Upper lobe of right lung (tissue), 1 donor: ENCODE results near the gene FERMT3. TPM values are rescaled to one million over a fixed set of nuclear protein-coding genes. Genes with fewer than 3 reads are reported as not detected.
A peak's percentile ranks its signal among the peaks of the same experiment; 100 is the strongest.

Experiments
- ATAC-seq: fragments of 200-7000 bp; cut with Tn5 transposase; one replicate; pipeline ENCODE4 v1.9.1; 2020; ENCODE audit warnings: mild to moderate bottlenecking, moderate library complexity
- DNase-seq: peaks from one replicate; pipeline ENCODE4 v3.0.0-alpha.2; 2020
- H3K27ac ChIP-seq: fragments of 200-600 bp; one replicate; pipeline ENCODE4 v1.8.0; 2022
- H3K27me3 ChIP-seq: fragments of 200-600 bp; one replicate; pipeline ENCODE4 v1.8.0; 2022; ENCODE audit warnings: mild to moderate bottlenecking
- H3K36me3 ChIP-seq: fragments of 200-600 bp; one replicate; pipeline ENCODE4 v1.8.0; 2022
- H3K4me1 ChIP-seq: fragments of 200-600 bp; one replicate; pipeline ENCODE4 v1.8.0; 2022
- H3K4me3 ChIP-seq: fragments of 200-600 bp; one replicate; pipeline ENCODE4 v1.8.0; 2022; ENCODE audit warnings: mild to moderate bottlenecking
- H3K9me3 ChIP-seq: fragments of 200-600 bp; one replicate; pipeline ENCODE4 v1.8.0; 2022
- CTCF ChIP-seq: fragments of 200-600 bp; IDR thresholded peaks from one replicate; pipeline ENCODE4 v1.8.0; 2022; ENCODE audit warnings: antibody characterized with exemption
- intact Hi-C: fragments of 100-400 bp; cut with DNase I; formaldehyde crosslinking; loops from one replicate; pipeline ENCODE4 v1.11.0; 2022
- total RNA-seq: library from RNA; stranded (reverse); fragmentation: NEBNext Ultra II Directional; extraction: Animal tissue kit (Norgen Biotek cat#: 25700); gene quantifications from one replicate; pipeline ENCODE4 v1.2.1, GENCODE V29; 2021
- donor health status: DM: no; HTN: yes; CAD: no; lungs with severe emphysema.

The FERMT3 gene
- total RNA-seq, 1 donor from 2014 or later = 73.1 TPM

GRCh38 chr11:64204080-64204440 lies 2.5 kb upstream of the FERMT3 start:
- ATAC-seq (no peak), DNase-seq (no peak)
- intact Hi-C loops = loop anchor here (5.0 kb wide), 1 partner anchor 98 kb away; the partner anchor contains the start of gene CATSPERZ
- H3K4me3 ChIP-seq = no peak overlapping the region
- peaks cover 47% of the 10 kb centered on the region for H3K4me1 ChIP-seq
- H3K27me3 ChIP-seq = no peaks in the 10 kb centered on the region
- TF ChIP-seq CTCF = no peak
- no peaks in the 10 kb centered on the region for H3K9me3 ChIP-seq
- H3K27ac ChIP-seq = no peak overlapping the region
- H3K36me3 ChIP-seq = peaks cover 53% of the 10 kb centered on the region

- intact Hi-C loops = loop anchor here (5.0 kb wide), 1 partner anchor 98 kb away; the partner anchor contains the start of gene CATSPERZ
- H3K9me3 ChIP-seq = no peaks in the 10 kb centered on the region
- H3K4me3 ChIP-seq = no peak overlapping the region
- peak; percentile 90 for DNase-seq
- no peaks in the 10 kb centered on the region for H3K27me3 ChIP-seq
- peaks cover 47% of the 10 kb centered on the region for H3K4me1 ChIP-seq
- TF ChIP-seq CTCF = peak; percentile 76
- ATAC-seq = peak; percentile 76
- H3K36me3 ChIP-seq = peaks cover 48% of the 10 kb centered on the region
- H3K27ac ChIP-seq = no peak overlapping the region
These were observed 2.0 kb upstream of the FERMT3 start for GRCh38 chr11:64204464-64204989.

DNA sequence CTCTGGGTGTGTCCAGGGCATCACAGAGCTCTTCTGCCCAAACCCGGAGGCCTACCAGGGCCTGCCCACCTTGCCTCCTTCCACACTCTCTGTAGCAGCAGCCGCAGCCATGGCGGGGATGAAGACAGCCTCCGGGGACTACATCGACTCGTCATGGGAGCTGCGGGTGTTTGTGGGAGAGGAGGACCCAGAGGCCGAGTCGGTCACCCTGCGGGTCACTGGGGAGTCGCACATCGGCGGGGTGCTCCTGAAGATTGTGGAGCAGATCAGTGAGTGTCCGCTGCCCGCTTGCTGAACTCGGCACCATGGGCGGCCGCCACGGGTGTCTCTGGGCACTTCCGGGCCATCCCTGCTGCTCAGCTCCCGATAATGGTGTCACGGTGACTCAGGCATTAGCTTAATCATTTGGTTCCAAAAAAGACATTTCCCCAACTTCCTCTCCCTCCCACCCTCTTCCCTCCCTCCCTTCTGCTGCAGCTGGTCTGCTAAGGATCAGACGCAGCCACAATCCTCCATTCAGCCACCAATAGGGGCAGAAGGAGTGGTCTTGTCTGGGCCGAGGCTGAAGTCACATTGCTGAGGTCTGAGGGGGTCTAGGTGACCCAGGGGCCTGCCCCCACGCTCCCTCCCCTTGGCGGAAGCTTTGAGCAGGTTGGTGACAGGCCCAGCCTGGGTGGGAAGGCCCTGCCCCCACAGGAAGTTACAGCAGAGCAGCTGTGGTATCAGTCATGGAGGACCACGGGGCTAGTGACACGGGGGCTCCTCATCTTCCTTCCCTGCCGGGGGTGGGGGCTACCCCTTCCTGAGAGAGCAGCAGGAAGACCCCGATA lies 950 bp downstream of the FERMT3 start:
- intact Hi-C loops = no loop called here
- ATAC-seq (peak; percentile 60), DNase-seq (peak; percentile 83)
- peaks cover 25% of the 10 kb centered on the region for H3K36me3 ChIP-seq
- H3K4me3 ChIP-seq = peak overlapping the region; percentile 54
- peaks cover 47% of the 10 kb centered on the region for H3K4me1 ChIP-seq
- no peak for TF ChIP-seq CTCF
- H3K9me3 ChIP-seq = no peaks in the 10 kb centered on the region
- peak overlapping the region; percentile 88 for H3K27ac ChIP-seq
- H3K27me3 ChIP-seq = no peaks in the 10 kb centered on the region

DNA sequence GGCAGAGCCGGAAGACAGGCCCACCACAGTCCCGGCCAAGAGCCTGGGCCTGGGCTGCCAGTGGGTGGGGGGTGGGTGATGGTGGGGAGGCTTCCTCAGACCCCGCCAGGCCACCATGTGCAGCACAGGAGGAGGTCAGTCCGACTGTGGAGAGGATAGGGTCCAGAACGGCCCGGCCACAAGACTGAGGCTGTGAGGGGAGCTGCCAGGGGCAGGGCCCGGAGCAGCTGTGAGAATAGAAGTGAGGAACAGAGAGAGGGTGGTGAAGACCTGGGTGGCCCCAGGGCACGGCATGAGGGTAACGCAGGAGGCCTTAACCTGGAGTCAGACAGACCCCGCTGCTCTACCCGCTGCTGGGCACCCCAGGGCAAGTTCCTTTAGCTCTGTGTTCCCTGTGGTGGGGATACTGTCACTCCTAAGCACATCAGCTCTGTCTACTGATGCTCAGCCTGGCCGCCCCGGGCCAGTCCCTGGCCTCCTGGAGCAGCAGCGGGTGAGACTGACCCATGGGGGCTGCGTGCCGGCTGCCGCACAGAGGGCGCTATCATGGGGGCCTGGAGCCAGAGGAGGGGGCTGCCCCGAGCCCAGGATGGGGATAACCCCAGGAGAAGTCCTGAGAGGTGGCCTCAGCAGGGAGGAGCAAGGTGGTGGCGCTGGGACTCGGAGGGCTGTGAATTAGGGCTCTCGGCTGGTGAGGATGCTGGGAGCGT lies 1.7 kb downstream of the FERMT3 start:
- ATAC-seq = no peak
- Histone ChIP-seq H3K27me3 (no peaks in the 10 kb centered on the region), H3K27ac (peak overlapping the region; percentile 88), H3K36me3 (peaks cover 17% of the 10 kb centered on the region), H3K9me3 (no peaks in the 10 kb centered on the region), H3K4me3 (peak overlapping the region; percentile 54), H3K4me1 (peaks cover 47% of the 10 kb centered on the region)
- intact Hi-C loops = no loop called here
- TF ChIP-seq CTCF = no peak
- DNase-seq = no peak

DNA sequence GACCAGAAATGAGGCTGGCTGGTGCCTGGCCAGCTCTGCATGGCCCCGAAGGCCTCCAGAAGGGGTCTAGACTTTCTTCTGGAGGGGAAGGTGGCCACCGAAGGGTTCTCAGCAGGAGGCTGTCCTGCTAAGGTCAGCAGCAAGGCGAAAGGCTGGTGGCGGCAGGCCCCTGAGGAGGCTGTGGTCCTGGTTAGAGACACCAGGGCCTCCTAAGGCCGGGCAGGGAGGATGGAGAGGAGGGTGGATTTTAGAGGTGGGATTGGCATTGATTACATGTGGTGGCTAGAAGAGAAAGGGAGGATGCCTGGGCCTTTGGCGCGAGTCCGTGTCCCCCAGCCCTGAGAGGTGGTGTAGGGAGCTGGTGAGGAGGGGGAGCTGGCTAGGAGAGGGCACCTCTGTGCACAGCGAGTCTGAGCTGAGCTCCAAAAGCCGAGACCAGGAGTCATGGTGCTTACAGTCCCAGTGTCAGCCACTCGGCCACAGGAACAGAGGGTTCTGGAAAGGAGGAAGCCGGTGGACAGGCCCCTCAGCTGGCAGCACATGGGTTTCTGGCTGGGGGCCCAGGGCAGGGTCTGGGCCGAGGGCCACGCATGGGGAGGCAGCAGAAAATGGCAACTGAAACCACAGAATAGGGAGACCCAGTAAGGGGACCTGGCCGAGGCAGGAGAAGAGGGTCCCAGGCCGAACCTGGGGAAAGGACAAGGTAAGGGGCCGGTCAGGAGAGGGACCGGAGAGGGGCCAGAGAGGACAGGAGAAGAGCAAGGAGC lies 2.5 kb downstream of the FERMT3 start:
- Histone ChIP-seq H3K9me3 (no peaks in the 10 kb centered on the region), H3K4me3 (no peak overlapping the region), H3K36me3 (peaks cover 10% of the 10 kb centered on the region), H3K4me1 (peaks cover 47% of the 10 kb centered on the region), H3K27ac (peak overlapping the region; percentile 17), H3K27me3 (no peaks in the 10 kb centered on the region)
- peak; percentile 63 for DNase-seq
- ATAC-seq = no peak
- intact Hi-C loops = no loop called here
- no peak for TF ChIP-seq CTCF
